Measurements from ENCODE around the gene CYP2D6.

CYP2D6 gene

DNA sequence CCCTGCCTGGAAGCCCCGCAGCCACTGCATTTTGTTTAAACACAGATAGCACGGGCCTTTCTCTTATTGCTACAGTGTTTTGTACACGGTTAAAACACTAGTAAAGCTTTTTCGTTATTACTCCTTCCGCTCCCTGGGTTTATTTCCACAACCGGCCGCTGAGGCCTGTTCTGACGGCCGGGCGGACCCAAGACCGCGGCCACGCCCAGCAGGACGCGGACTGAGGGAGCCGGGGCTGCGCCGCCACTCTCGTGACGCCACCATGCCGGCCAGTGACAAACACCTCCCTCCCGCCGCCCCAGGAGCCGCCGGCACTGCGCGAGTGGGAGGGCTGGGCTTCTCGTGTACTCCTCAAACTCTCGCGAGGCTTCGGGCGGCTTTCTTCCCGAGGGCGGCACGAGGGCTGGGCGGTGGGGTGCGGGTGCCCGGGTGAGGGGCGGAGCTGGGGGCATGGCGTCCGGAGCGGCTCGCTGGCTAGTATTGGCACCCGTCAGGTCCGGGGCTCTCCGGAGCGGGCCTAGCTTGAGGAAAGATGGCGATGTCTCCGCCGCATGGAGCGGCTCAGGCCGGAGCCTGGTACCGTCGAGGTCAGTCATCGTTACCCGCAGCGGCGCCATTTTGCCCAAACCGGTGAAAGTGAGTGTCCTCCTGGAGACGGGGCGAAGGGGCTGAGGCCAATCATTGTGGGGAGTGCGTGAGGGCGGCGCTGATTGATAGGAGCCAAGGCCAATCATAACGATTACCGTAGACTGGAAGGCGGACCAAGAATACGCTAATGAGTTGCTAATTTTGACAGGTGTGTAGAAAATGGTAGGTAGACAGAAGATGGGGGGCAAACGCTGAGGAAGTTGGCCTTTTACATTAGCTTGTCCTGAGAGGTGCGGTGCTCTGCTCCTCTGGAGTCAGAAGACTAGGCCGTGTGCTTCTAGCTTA is 51.0 kb downstream of the CYP2D6 start, which contains the start of gene SMDT1:
TSS of gene SMDT1 (plus strand) at position 382 of the 933 bp plus-strand sequence. CDS start at position 451, 69 bp downstream.
- DNase-seq = peak; percentile 97

DNA sequence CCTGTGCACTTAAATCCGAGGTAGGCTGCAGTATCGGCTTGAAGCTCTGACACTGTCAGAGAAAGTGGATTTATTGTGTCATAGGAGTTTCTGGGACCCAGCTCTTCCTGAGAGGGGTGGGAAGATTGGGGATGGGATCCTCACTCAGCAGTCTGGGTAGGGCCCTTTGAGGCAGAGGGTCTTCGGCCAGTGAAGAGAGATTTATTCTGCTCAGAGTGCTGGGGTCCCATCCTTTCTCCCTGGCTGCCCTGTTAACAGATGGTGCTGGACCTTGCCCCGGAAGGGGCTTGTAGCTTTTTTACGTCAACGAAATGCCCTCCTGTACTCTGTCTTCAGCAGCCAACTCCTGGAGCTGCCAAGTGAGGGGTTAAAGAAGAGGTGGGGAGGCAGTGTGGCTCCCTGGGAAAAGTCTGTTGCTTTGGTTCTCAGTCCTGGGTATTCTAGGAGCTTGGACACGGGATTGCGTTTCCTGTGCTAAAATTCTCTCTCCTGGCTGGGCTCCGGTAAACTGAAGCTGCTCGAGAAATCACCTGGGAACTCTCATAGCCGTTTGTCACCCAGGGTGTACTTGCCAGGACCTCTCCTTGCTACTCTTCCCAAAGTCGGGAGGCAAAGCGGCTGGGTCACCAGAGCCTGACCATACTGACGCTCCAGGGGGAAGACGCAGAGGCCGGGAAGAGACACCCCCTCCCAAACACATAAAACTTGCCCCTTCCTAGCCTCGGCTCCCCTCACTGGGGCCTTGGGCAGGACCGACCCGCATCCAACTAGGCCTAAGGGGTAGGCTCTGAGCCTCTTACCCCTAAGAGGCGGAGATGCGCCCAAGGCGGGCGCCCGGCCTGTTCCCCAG is 51.9 kb downstream of the CYP2D6 start:
- DNase-seq = no peak

DNA sequence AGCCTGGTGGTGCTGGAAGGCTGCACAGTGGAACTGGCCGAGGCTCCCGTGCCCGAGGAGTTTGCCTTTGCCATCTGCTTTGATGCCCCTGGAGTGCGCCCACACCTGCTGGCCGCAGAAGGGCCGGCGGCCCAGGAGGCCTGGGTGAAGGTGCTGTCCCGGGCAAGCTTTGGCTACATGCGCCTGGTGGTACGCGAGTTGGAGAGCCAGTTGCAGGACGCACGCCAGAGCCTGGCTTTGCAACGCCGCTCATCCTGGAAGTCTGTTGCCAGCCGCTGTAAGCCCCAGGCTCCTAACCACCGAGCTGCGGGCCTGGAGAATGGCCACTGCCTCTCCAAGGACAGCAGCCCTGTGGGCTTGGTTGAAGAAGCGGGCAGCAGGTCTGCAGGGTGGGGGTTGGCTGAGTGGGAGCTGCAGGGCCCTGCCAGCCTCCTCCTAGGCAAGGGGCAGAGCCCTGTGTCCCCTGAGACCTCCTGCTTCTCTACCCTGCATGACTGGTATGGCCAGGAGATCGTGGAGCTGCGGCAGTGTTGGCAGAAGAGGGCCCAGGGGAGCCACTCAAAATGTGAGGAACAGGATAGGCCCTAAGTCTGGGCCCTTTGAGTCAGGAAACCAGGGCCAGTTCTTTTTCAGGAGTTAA is 53.0 kb downstream of the CYP2D6 start:
- no peak for DNase-seq

DNA sequence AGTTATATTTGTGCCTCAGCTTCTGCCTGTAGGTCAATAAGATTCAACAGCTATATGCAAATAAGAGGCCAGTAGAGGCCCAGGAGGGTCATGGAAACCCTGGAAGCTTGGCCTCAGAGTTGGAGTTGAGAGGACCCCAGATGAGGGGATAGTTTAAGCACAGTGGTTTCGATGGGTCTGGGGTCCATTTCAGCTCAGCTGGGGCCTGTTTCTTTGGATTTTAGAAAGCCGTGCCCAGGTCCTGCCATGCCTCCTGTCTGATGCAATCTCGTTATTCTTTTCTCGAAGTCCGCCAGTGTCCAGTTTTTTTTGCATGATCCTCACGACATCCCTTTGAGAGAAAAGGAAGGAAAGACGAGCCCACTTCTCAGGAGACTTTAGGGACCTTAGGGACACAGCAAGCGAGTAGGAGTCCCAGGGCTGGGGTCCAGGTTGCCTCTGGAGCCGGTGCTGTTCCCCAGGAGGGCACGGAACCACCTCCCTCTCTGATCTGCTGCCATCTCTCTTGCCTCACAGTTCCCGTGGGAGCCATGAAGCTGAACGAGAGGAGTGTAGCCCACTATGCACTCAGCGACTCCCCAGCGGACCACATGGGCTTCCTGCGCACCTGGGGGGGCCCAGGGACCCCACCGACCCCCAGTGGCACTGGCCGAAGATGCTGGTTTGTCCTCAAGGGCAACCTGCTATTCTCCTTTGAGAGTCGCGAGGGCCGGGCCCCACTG is 53.7 kb downstream of the CYP2D6 start:
- no peak for DNase-seq

All from OCI-M1 (cell line).